Measurements from ENCODE around the gene RNF217. TPM values are rescaled to one million over a fixed set of nuclear protein-coding genes. Genes with fewer than 3 reads are reported as not detected.

RNF217 gene
- total RNA-seq, 1 experiment from 2014 or later, result 37.7 TPM

DNA sequence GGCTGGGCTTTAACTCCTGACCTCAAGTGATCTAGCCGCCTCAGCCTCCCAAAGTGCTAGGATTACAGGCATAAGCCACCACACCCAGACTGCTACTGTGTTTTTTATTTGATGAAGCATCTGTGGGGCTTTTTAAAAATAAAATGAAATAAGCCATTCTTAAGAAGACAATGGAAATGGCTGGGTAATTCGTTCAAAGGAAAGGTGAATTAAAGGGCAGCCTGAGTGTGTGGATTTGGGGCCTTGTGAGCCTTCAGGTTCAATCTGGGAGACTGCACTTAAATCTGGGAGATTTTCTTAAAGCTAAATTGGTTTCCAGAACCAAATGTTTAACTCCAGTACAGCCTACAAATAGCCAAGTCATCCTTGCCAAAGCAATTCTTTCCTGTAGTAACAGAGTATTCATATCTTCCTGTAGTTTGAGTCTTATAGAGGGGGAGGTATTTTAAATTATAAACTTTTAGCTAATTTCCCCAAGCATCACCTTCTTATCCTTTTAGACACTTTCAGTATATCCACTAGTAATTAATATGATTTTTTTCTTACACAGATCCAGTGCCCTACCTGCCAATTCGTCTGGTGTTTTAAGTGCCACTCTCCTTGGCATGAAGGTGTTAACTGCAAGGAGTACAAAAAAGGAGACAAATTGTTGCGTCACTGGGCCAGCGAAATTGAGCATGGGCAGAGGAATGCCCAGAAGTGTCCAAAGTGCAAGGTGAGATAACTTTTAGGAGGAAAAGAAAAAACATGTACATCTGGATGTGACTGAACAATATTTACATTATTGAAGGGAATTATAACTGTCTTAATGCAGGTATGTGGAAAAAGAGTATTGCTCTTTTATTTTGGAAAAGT, 95.4 kb downstream of the RNF217 start:
- Histone ChIP-seq H3K36me3 (ENCODE audit: control insufficient read depth, insufficient read depth, low read length) (no peaks in the 10 kb centered on the region), H3K4me1 (ENCODE audit: control insufficient read depth, insufficient read depth, low read length) (no peaks in the 10 kb centered on the region), H3K27ac (ENCODE audit: low read length) (no peak overlapping the region), H3K27me3 (ENCODE audit: control insufficient read depth, insufficient read depth, low read length) (no peaks in the 10 kb centered on the region), H3K9me3 (ENCODE audit: control insufficient read depth, insufficient read depth, low read depth, low read length) (no peaks in the 10 kb centered on the region), H3K4me3 (ENCODE audit: low read depth in 2 of 2, low read length in 2 of 2) (no peak overlapping the region)
- ATAC-seq (no peak), DNase-seq (ENCODE audit: low read depth, low spot score) (no peak)
- in situ Hi-C loops (cut with HindIII; ENCODE audit: low pct_unique_long_range_greater_than_20kb, low sequenced_read_pairs), result no loop called here
- ChIA-PET CTCF (no interaction called here), POLR2A (no interaction called here)
- TF ChIP-seq, protein P1, sequence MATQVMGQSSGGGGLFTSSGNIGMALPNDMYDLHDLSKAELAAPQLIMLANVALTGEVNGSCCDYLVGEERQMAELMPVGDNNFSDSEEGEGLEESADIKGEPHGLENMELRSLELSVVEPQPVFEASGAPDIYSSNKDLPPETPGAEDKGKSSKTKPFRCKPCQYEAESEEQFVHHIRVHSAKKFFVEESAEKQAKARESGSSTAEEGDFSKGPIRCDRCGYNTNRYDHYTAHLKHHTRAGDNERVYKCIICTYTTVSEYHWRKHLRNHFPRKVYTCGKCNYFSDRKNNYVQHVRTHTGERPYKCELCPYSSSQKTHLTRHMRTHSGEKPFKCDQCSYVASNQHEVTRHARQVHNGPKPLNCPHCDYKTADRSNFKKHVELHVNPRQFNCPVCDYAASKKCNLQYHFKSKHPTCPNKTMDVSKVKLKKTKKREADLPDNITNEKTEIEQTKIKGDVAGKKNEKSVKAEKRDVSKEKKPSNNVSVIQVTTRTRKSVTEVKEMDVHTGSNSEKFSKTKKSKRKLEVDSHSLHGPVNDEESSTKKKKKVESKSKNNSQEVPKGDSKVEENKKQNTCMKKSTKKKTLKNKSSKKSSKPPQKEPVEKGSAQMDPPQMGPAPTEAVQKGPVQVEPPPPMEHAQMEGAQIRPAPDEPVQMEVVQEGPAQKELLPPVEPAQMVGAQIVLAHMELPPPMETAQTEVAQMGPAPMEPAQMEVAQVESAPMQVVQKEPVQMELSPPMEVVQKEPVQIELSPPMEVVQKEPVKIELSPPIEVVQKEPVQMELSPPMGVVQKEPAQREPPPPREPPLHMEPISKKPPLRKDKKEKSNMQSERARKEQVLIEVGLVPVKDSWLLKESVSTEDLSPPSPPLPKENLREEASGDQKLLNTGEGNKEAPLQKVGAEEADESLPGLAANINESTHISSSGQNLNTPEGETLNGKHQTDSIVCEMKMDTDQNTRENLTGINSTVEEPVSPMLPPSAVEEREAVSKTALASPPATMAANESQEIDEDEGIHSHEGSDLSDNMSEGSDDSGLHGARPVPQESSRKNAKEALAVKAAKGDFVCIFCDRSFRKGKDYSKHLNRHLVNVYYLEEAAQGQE (IDR thresholded peaks at IDR 0.05; ENCODE audit: insufficient read depth in 1 of 2, low read depth in 2 of 2, low read length in 1 of 2), result no peak
- TF ChIP-seq POLR2AphosphoS5 (IDR thresholded peaks at IDR 0.05; ENCODE audit: low read depth, low read length), result no peak
- TF ChIP-seq SIN3A (IDR thresholded peaks at IDR 0.05; ENCODE audit: borderline replicate concordance, insufficient read depth, low read depth, low read length), result no peak
- TF ChIP-seq, protein P2, sequence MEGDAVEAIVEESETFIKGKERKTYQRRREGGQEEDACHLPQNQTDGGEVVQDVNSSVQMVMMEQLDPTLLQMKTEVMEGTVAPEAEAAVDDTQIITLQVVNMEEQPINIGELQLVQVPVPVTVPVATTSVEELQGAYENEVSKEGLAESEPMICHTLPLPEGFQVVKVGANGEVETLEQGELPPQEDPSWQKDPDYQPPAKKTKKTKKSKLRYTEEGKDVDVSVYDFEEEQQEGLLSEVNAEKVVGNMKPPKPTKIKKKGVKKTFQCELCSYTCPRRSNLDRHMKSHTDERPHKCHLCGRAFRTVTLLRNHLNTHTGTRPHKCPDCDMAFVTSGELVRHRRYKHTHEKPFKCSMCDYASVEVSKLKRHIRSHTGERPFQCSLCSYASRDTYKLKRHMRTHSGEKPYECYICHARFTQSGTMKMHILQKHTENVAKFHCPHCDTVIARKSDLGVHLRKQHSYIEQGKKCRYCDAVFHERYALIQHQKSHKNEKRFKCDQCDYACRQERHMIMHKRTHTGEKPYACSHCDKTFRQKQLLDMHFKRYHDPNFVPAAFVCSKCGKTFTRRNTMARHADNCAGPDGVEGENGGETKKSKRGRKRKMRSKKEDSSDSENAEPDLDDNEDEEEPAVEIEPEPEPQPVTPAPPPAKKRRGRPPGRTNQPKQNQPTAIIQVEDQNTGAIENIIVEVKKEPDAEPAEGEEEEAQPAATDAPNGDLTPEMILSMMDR (IDR thresholded peaks at IDR 0.05), result no peak
- TF ChIP-seq TCF7L2 (IDR thresholded peaks at IDR 0.05; ENCODE audit: low read depth, low read length), result no peak
- BruUV-seq (replicated peaks), result no TSS peak
- intact Hi-C loops (cut with micrococcal nuclease; ENCODE audit: unreplicated experiment), result no loop called here

DNA sequence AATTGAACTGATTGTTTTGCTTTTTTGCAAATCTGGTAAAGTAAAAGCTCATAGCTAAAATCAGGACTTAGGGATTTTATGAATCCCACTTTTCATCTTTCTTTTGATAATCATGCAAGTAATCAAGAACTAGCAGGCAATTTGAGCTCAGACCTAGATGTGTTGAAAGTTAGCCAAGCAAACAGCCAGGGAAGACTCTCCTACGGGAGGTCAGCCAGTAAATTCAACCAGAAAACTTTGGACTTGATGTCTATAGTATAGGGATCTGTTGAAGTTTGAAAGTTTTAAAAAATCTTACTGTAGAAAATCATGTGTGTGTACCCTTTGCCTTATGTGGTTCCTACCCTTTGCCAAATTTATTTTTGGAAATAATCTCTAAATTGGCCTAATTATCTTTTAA, 96.3 kb downstream of the RNF217 start:
- CTCF ChIA-PET, result no interaction called here
- H3K36me3 ChIP-seq (ENCODE audit: control insufficient read depth, insufficient read depth, low read length), result no peaks in the 10 kb centered on the region
- no peak overlapping the region for H3K27ac ChIP-seq (ENCODE audit: low read length)
- TF ChIP-seq SIN3A (IDR thresholded peaks at IDR 0.05; ENCODE audit: borderline replicate concordance, insufficient read depth, low read depth, low read length) (no peak), TCF7L2 (IDR thresholded peaks at IDR 0.05; ENCODE audit: low read depth, low read length) (no peak), POLR2AphosphoS5 (IDR thresholded peaks at IDR 0.05; ENCODE audit: low read depth, low read length) (no peak)
- TF ChIP-seq, protein P2 (IDR thresholded peaks at IDR 0.05), result no peak
- TF ChIP-seq, protein P1 (IDR thresholded peaks at IDR 0.05; ENCODE audit: insufficient read depth in 1 of 2, low read depth in 2 of 2, low read length in 1 of 2), result no peak
- no peaks in the 10 kb centered on the region for H3K27me3 ChIP-seq (ENCODE audit: control insufficient read depth, insufficient read depth, low read length)
- no peak overlapping the region for H3K4me3 ChIP-seq (ENCODE audit: low read depth in 2 of 2, low read length in 2 of 2)
- H3K4me1 ChIP-seq (ENCODE audit: control insufficient read depth, insufficient read depth, low read length), result no peaks in the 10 kb centered on the region
- no TSS peak for BruUV-seq (replicated peaks)
- in situ Hi-C loops (cut with HindIII; ENCODE audit: low pct_unique_long_range_greater_than_20kb, low sequenced_read_pairs), result no loop called here
- no peak for ATAC-seq
- H3K9me3 ChIP-seq (ENCODE audit: control insufficient read depth, insufficient read depth, low read depth, low read length), result no peaks in the 10 kb centered on the region
- intact Hi-C loops (cut with micrococcal nuclease; ENCODE audit: unreplicated experiment), result no loop called here
- no peak for DNase-seq (ENCODE audit: low read depth, low spot score)
- POLR2A ChIA-PET, result no interaction called here
